ENCODE measurements around the gene RFC3.

Gene RFC3

DNA sequence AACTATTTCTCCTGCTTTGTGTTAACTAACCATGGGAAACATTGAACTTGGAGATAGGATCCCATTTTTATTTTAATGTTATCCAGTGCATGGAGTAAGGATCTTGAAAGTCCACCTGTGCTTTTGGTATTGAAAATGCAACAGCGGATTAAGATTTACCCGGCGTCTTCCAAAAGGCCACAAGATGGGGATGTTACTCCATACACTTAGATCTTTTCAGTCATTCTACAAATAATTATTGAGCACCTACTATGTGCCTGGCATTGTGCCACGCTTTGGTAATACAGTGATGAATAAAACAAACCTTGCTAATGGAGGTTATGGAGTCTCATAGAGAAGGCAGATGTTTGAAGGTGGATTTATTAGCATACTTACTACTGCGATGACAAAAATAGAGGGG, 56.9 kb downstream of the RFC3 start:
- no peaks in the 10 kb centered on the region for H3K4me1 ChIP-seq (ENCODE audit: control insufficient read depth in 5 of 5, insufficient read depth in 5 of 5, low read length in 5 of 5)
- no peak overlapping the region for H3K27ac ChIP-seq (ENCODE audit: low read depth, low read length)
- no peaks in the 10 kb centered on the region for H3K9me3 ChIP-seq (ENCODE audit: control insufficient read depth in 5 of 5, low read length in 5 of 5)
- no peak overlapping the region for H3K9ac ChIP-seq (ENCODE audit: low read length in 5 of 5)
- H3K4me3 ChIP-seq (ENCODE audit: low read depth in 1 of 5, low read length in 5 of 5) = no peak overlapping the region
- no peaks in the 10 kb centered on the region for H3K36me3 ChIP-seq (ENCODE audit: control insufficient read depth in 5 of 5, insufficient read depth in 5 of 5, low read length in 5 of 5)
- H3K27me3 ChIP-seq (ENCODE audit: control insufficient read depth in 5 of 5, insufficient read depth in 4 of 5, low read length in 5 of 5) = no peaks in the 10 kb centered on the region

DNA sequence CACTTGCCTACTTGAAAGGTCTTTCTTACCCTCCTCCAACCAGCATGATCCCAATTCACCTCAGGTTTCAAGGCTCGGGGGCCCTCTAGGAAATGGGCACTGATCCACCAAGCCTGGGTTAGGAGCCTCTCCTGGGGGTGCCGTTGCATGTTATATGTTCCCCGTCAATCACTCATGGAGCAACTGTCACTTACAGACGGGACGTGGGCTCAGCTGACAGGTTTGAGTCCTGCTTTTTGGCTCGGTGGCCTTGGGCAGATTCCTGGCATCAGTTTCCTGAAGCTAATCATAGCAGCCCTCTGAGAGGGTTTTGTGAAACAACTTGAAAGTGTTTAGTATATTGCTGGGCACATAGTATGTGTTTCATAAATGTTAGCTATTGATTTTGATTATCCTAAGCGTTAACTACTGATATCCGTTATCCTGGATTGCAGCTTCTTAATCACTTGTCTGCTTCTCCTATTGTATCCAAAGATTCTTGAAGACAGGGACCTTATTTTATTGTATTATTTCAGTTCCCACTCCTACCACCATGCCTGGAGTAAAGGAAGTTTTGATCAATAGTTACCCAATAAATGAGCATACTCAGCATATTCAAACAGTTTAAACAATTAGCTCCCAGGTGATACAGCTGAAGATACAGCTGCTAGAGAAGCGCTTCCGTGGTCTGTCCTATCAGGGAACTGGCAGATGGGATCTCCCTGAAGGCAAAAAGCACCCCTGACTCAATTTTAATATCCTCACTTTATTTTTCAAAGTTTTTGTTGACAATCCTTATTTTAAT, 57.9 kb downstream of the RFC3 start:
- H3K27ac ChIP-seq (ENCODE audit: low read depth, low read length) = no peak overlapping the region
- H3K4me1 ChIP-seq (ENCODE audit: control insufficient read depth in 5 of 5, insufficient read depth in 5 of 5, low read length in 5 of 5) = no peaks in the 10 kb centered on the region
- no peak overlapping the region for H3K9ac ChIP-seq (ENCODE audit: low read length in 5 of 5)
- H3K36me3 ChIP-seq (ENCODE audit: control insufficient read depth in 5 of 5, insufficient read depth in 5 of 5, low read length in 5 of 5) = no peaks in the 10 kb centered on the region
- no peaks in the 10 kb centered on the region for H3K9me3 ChIP-seq (ENCODE audit: control insufficient read depth in 5 of 5, low read length in 5 of 5)
- H3K27me3 ChIP-seq (ENCODE audit: control insufficient read depth in 5 of 5, insufficient read depth in 4 of 5, low read length in 5 of 5) = no peaks in the 10 kb centered on the region
- H3K4me3 ChIP-seq (ENCODE audit: low read depth in 1 of 5, low read length in 5 of 5) = no peak overlapping the region

DNA sequence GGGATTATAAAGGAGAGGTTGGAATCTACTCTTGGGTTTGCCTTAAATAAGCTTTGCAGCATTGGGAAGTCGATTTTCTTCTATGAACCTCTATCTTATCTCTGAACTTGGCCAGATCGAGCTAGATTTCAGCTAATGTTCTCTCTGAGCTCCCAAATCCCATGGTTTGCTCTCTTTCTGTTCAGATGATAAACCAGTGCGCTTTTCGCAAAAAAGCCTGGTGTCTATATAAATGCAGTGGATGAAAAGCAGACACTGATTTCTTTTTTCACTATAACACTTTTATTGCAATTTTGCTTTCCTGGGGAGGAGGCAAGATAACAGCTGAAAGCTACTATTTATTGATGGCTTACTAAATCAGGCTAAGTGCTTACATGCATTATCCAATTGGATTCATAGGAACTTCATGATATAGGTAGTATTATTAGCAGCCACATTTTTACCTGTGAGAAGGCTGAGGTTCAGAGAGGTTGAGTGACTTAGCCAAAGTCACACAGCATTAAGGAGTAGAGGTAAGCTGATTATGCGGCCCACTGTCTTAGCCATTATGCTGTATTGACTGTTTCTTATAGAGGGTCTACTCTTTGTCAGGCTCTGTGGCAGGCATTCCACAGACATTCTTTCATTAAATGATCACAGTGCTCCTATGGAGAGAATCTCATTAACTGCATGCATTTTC, 58.9 kb downstream of the RFC3 start:
- H3K9me3 ChIP-seq (ENCODE audit: control insufficient read depth in 5 of 5, low read length in 5 of 5) = no peaks in the 10 kb centered on the region
- no peaks in the 10 kb centered on the region for H3K4me1 ChIP-seq (ENCODE audit: control insufficient read depth in 5 of 5, insufficient read depth in 5 of 5, low read length in 5 of 5)
- no peak overlapping the region for H3K9ac ChIP-seq (ENCODE audit: low read length in 5 of 5)
- H3K27me3 ChIP-seq (ENCODE audit: control insufficient read depth in 5 of 5, insufficient read depth in 4 of 5, low read length in 5 of 5) = no peaks in the 10 kb centered on the region
- H3K4me3 ChIP-seq (ENCODE audit: low read depth in 1 of 5, low read length in 5 of 5) = no peak overlapping the region
- no peak overlapping the region for H3K27ac ChIP-seq (ENCODE audit: low read depth, low read length)
- H3K36me3 ChIP-seq (ENCODE audit: control insufficient read depth in 5 of 5, insufficient read depth in 5 of 5, low read length in 5 of 5) = no peaks in the 10 kb centered on the region

DNA sequence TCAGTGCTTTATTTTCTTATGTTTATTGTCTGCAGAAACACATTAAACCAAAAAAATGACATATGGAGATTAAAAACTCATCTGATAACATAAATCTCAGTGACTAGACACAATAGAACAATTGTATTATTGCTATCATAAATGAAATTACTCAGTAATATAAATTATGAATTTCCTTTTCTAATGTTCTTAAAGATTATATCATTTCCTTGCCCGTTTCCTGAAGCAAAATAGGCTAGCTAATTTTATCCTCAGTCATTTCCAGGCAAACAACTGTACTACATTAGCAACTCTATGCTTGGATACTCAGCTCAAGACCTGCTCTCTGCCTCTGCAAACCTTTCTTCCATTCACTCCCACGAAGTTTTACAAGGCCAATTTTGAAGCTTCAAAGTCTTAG, 61.2 kb downstream of the RFC3 start:
- Histone ChIP-seq H3K4me3 (ENCODE audit: low read depth in 1 of 5, low read length in 5 of 5) (no peak overlapping the region), H3K9ac (ENCODE audit: low read length in 5 of 5) (no peak overlapping the region), H3K27me3 (ENCODE audit: control insufficient read depth in 5 of 5, insufficient read depth in 4 of 5, low read length in 5 of 5) (no peaks in the 10 kb centered on the region), H3K9me3 (ENCODE audit: control insufficient read depth in 5 of 5, low read length in 5 of 5) (peaks cover 0 to 2% (median 0%) of the 10 kb centered on the region in 5 donors), H3K36me3 (ENCODE audit: control insufficient read depth in 5 of 5, insufficient read depth in 5 of 5, low read length in 5 of 5) (no peaks in the 10 kb centered on the region), H3K27ac (ENCODE audit: low read depth, low read length) (no peak overlapping the region), H3K4me1 (ENCODE audit: control insufficient read depth in 5 of 5, insufficient read depth in 5 of 5, low read length in 5 of 5) (no peaks in the 10 kb centered on the region)

DNA sequence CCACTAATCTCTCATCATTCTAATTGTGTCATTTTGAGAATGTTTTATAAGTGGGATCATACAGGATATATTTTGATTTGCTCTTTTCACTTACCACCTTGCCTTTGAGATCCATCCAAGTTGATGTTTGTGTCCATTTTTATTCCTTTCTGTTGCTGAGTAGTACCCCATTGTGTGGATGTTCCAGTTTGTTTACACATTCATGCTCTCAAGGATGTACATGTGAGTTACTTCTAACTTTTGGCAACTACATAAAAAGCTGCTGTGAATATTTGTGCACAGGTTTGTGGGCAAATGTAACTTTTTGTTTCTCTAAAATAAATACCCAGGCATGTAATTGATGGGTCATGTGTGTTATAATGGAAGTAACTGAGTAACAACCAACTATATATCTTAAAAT, 64.9 kb downstream of the RFC3 start:
- H3K27me3 ChIP-seq (ENCODE audit: control insufficient read depth in 5 of 5, insufficient read depth in 4 of 5, low read length in 5 of 5) = no peaks in the 10 kb centered on the region
- H3K4me3 ChIP-seq (ENCODE audit: low read depth in 1 of 5, low read length in 5 of 5) = no peak overlapping the region
- H3K36me3 ChIP-seq (ENCODE audit: control insufficient read depth in 5 of 5, insufficient read depth in 5 of 5, low read length in 5 of 5) = no peaks in the 10 kb centered on the region
- H3K9me3 ChIP-seq (ENCODE audit: control insufficient read depth in 5 of 5, low read length in 5 of 5) = peaks cover 0 to 2% (median 0%) of the 10 kb centered on the region in 5 donors
- H3K9ac ChIP-seq (ENCODE audit: low read length in 5 of 5) = no peak overlapping the region
- no peaks in the 10 kb centered on the region for H3K4me1 ChIP-seq (ENCODE audit: control insufficient read depth in 5 of 5, insufficient read depth in 5 of 5, low read length in 5 of 5)
- H3K27ac ChIP-seq (ENCODE audit: low read depth, low read length) = no peak overlapping the region

DNA sequence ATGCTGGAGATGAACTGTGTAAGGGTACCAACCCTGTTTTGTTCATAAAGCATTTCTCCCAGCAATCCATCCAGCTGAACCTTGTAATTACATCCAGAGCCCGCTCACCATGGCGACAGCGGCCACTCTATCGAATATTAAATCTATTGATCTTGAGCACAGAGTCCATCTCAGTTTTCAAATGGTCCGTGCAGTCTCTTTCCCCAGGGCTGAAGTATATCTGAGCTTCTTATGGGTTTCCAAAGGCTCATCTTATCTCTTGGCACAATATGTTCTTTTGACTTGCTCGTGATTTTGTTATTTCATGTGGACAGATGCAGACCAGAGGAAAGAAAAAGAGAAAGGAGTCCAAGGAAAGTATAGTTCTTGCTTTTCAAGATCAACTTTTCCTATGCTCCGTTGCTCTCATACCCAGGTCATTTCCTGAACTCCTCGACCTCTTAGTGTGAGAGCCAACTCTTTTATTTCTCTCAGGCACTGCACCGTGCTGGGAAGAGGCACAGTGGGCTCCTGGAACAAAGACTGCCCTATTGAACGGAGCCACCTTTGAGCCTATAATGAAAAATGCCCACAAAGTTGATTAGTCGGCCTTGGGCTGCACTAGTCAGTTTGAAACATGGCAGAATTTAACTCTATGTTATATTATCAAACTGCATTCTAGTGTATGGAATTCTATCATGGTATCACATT, 66.7 kb downstream of the RFC3 start:
- Histone ChIP-seq H3K27me3 (ENCODE audit: control insufficient read depth in 5 of 5, insufficient read depth in 4 of 5, low read length in 5 of 5) (no peaks in the 10 kb centered on the region), H3K36me3 (ENCODE audit: control insufficient read depth in 5 of 5, insufficient read depth in 5 of 5, low read length in 5 of 5) (no peaks in the 10 kb centered on the region), H3K9me3 (ENCODE audit: control insufficient read depth in 5 of 5, low read length in 5 of 5) (peaks cover 0 to 2% (median 0%) of the 10 kb centered on the region in 5 donors), H3K4me1 (ENCODE audit: control insufficient read depth in 5 of 5, insufficient read depth in 5 of 5, low read length in 5 of 5) (no peaks in the 10 kb centered on the region), H3K9ac (ENCODE audit: low read length in 5 of 5) (no peak overlapping the region), H3K4me3 (ENCODE audit: low read depth in 1 of 5, low read length in 5 of 5) (no peak overlapping the region), H3K27ac (ENCODE audit: low read depth, low read length) (no peak overlapping the region)
